WERI-Rb-1 (cell line): ENCODE data around the gene GALNT12.

Experiments
- DNase-seq: peaks from one replicate; pipeline ENCODE4 v3.0.0-alpha.2; 2020
- H3K27ac ChIP-seq: fragments of 250-450 bp; sonication (Bioruptor Pico); 2 replicates; pipeline ENCODE4 v1.5.1; 2020; ENCODE audit warnings: mild to moderate bottlenecking, moderate library complexity
- H3K27me3 ChIP-seq: fragments of 250-450 bp; sonication (Bioruptor Pico); 2 replicates; pipeline ENCODE4 v1.5.1; 2021; ENCODE audit warnings: mild to moderate bottlenecking, low read depth, moderate library complexity; ENCODE audit not compliant: insufficient read depth, severe bottlenecking
- H3K36me3 ChIP-seq: fragments of 250-450 bp; sonication (Bioruptor Pico); 2 replicates; pipeline ENCODE4 v1.5.1; 2020; ENCODE audit warnings: mild to moderate bottlenecking, moderate library complexity
- H3K4me3 ChIP-seq: 2 replicates; pipeline ENCODE4 v1.5.1; 2011; ENCODE audit warnings: low read depth, mild to moderate bottlenecking, control low read depth, low read length
- H3K9me3 ChIP-seq: fragments of 250-450 bp; sonication (Bioruptor Pico); 2 replicates; pipeline ENCODE4 v1.5.1; 2021; ENCODE audit warnings: mild to moderate bottlenecking, moderate library complexity; ENCODE audit not compliant: severe bottlenecking
- TF ChIP-seq, protein P1 (sequence below): IDR thresholded peaks from 2 replicates; pipeline ENCODE4 v1.5.1; 2011; ENCODE audit warnings: low read depth, mild to moderate bottlenecking, control low read depth, inconsistent platforms, low read length

GALNT12 gene

DNA sequence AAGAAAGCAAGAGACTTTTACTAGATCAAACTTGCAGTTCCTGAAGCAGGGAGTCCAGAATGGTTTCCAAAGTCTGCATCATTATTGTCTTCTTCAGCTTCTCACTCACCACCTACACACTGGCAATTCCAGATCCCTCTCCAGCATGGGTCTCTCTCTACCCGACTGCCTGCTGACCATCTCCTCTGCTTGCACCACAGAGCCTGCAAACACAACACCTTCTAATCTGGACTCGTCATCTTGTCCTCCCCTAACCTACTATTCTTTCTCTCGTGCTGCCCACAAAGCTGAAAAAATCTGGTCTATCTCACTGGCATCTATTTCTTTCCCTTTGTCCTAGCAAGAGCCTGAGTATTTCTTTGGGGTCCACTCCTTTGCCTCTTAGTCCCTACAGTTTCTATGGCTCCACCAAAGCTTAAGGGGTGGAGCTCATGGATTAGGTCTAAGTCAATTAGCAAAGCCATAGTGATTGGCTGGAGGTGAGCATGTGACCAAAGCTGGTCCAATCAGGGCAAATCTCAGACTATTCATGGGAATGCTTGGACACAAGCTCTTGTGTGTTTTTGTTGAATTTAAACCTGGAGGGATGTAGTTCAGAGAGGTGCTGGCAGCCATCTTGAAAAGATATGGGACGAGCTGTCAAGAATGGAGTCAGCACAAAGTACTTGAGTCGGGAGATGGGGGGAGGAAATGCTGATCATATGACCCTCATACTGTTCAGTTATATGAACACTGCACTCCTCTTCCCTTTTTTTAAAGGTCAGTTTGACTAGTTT is 63.5 kb downstream of the GALNT12 start:
- Histone ChIP-seq H3K27ac (no peak overlapping the region), H3K36me3 (no peaks in the 10 kb centered on the region; the same call in 1 of the 2 replicates), H3K9me3 (peaks cover 13% of the 10 kb centered on the region), H3K4me3 (no peak overlapping the region), H3K27me3 (peaks cover 4% of the 10 kb centered on the region)
- no peak for DNase-seq
- TF ChIP-seq, protein P1, sequence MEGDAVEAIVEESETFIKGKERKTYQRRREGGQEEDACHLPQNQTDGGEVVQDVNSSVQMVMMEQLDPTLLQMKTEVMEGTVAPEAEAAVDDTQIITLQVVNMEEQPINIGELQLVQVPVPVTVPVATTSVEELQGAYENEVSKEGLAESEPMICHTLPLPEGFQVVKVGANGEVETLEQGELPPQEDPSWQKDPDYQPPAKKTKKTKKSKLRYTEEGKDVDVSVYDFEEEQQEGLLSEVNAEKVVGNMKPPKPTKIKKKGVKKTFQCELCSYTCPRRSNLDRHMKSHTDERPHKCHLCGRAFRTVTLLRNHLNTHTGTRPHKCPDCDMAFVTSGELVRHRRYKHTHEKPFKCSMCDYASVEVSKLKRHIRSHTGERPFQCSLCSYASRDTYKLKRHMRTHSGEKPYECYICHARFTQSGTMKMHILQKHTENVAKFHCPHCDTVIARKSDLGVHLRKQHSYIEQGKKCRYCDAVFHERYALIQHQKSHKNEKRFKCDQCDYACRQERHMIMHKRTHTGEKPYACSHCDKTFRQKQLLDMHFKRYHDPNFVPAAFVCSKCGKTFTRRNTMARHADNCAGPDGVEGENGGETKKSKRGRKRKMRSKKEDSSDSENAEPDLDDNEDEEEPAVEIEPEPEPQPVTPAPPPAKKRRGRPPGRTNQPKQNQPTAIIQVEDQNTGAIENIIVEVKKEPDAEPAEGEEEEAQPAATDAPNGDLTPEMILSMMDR = no peak

DNA sequence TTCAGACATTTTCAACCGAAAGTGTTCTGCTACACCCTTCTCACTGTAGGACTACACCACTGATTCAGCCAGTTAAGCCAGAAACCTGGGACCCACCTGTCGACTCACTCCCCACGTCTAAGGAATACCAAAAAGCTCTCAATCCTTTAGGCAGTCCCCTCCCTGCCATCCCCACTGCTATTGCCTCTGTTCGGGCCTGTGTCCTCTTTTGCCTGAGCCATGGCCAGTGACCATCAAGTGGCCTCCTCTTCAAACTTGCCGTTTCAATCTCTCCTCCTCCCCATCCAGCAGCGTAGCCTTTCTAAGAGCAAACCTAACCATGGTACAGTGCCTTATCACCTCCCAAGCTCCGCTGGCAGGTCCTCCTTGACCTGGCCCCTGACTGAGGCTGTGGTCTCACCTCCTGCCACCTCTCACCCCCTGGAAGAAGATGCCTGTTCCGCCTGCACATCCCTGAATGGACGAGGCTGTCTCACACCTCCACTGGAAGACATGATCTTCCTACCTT is 64.1 kb downstream of the GALNT12 start:
- DNase-seq = no peak
- Histone ChIP-seq H3K27ac (no peak overlapping the region), H3K4me3 (no peak overlapping the region), H3K36me3 (no peaks in the 10 kb centered on the region; the same call in 1 of the 2 replicates), H3K27me3 (peaks cover 2% of the 10 kb centered on the region), H3K9me3 (peaks cover 13% of the 10 kb centered on the region)
- TF ChIP-seq, protein P1 = no peak

DNA sequence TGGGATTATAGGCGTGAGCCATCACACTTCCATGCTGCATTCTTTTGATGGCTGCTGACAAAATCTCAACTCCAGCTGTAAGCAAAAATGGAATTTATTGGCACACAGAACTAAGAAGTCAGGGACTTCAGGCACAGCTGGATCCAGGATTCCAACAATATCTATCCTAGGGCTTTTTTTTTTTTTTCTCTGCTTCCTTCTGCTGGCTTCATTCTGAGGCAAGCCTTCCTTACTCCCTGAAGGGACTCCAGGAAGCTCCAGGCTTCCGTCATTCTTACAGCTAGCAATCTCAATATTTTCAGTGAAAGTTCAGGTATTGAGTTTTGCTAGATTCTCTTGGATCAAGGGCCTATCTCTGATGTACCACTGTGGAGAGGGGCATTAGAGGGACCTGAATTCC is 66.1 kb downstream of the GALNT12 start:
- no peak overlapping the region for H3K4me3 ChIP-seq
- H3K36me3 ChIP-seq = no peaks in the 10 kb centered on the region; the same call in 1 of the 2 replicates
- no peak overlapping the region for H3K27ac ChIP-seq
- no peaks in the 10 kb centered on the region for H3K27me3 ChIP-seq
- no peak for DNase-seq
- TF ChIP-seq, protein P1 = no peak
- H3K9me3 ChIP-seq = peaks cover 11% of the 10 kb centered on the region

DNA sequence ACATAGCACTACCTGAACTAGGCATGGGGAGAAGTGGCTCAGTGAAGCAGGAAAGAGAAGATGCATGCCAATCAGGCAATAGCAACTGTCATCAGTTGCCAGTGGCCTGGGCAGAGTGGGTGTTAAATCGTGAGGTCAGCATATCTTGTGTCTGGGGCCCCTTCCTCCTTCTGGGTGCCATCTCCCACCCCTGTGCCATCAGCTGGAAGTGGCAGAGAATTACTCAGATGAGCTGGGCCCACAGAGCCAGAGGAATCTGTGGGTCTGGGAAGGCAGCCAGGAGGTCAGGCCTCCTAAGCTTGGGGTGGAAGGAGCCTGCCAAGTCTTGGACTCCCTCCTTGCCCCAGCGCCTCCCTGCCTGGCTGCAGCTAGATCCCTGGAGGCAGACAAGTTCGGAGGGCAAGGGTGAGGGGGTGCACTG is 66.5 kb downstream of the GALNT12 start:
- H3K4me3 ChIP-seq = no peak overlapping the region
- H3K9me3 ChIP-seq = peaks cover 10% of the 10 kb centered on the region
- DNase-seq = no peak
- H3K36me3 ChIP-seq = no peaks in the 10 kb centered on the region; the same call in 1 of the 2 replicates
- H3K27ac ChIP-seq = no peak overlapping the region
- TF ChIP-seq, protein P1 = no peak
- H3K27me3 ChIP-seq = peaks cover 4% of the 10 kb centered on the region

DNA sequence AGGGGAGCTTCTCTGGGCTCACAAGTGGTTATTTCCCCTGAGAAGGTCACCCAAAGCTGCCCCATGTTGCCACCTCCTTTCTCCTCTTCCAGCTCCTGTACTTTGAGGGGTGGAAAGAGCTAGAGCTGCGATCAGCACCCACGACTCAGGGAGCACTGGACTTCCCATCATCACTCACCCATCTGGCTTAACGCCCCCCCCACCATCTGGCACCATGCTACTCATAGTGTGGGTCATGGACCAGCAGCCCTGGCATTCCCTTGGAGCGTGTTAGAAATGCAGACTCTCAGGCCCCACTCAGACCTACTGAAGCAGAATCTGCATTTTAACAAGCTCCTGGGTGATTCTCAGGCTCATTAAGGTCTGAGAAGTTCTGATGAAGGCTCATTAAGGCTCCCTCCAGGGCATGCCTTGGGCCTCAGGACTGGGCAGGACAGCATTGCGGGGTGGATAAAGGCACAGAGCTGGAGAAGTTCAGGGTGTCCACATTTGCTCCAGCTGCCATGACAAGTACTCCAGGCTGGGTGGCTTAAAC is 67.3 kb downstream of the GALNT12 start:
- no peak for DNase-seq
- Histone ChIP-seq H3K4me3 (no peak overlapping the region), H3K36me3 (no peaks in the 10 kb centered on the region; the same call in 1 of the 2 replicates), H3K27ac (no peak overlapping the region), H3K9me3 (peaks cover 6% of the 10 kb centered on the region), H3K27me3 (peaks cover 10% of the 10 kb centered on the region)
- TF ChIP-seq, protein P1 = no peak
